GM18858 (cell line): ENCODE measurements around the gene CFAP92.

Experiments
- ATAC-seq: cut with Tn5 transposase; IDR thresholded peaks from one replicate; pipeline ENCODE4 v1.9.1; 2021; ENCODE audit not compliant: unreplicated experiment

Gene CFAP92

GRCh38 chr3:128992926-128993460 is 883 bp downstream of the CFAP92 start:
- no peak for ATAC-seq

- ATAC-seq: no peak
These were observed 2.5 kb downstream of the CFAP92 start for GRCh38 chr3:128991355-128991895.

- no peak for ATAC-seq
These were observed 5.6 kb downstream of the CFAP92 start for GRCh38 chr3:128988286-128988685.

- no peak for ATAC-seq
These were observed 6.4 kb downstream of the CFAP92 start for GRCh38 chr3:128987302-128988100.

GRCh38 chr3:128984596-128984995 is 9.3 kb downstream of the CFAP92 start:
- ATAC-seq: no peak

GRCh38 chr3:128983293-128984069 is 10.4 kb downstream of the CFAP92 start:
- no peak for ATAC-seq

GRCh38 chr3:128975276-128975675 is 18.6 kb downstream of the CFAP92 start:
- no peak for ATAC-seq

- ATAC-seq: no peak
These were observed 19.8 kb downstream of the CFAP92 start for GRCh38 chr3:128973988-128974564.

GRCh38 chr3:128971421-128972100 is 22.3 kb downstream of the CFAP92 start:
- ATAC-seq: no peak

- ATAC-seq: no peak
These were observed 23.2 kb downstream of the CFAP92 start for GRCh38 chr3:128970740-128971047.

- ATAC-seq: no peak
These were observed 23.7 kb downstream of the CFAP92 start for GRCh38 chr3:128969993-128970739.

GRCh38 chr3:128967748-128968355 is 26.0 kb downstream of the CFAP92 start:
- ATAC-seq: no peak

- no peak for ATAC-seq
These were observed 28.1 kb downstream of the CFAP92 start for GRCh38 chr3:128965818-128966217.

- no peak for ATAC-seq
These were observed 28.6 kb downstream of the CFAP92 start for GRCh38 chr3:128965280-128965679.

GRCh38 chr3:128956440-128956839 is 37.4 kb downstream of the CFAP92 start:
- no peak for ATAC-seq

- ATAC-seq: no peak
These were observed 43.5 kb downstream of the CFAP92 start for GRCh38 chr3:128950223-128950938.

- no peak for ATAC-seq
These were observed 44.7 kb downstream of the CFAP92 start for GRCh38 chr3:128949158-128949557.

GRCh38 chr3:128946411-128946810 is 47.5 kb downstream of the CFAP92 start:
- ATAC-seq: no peak

GRCh38 chr3:128945878-128946175 is 48.0 kb downstream of the CFAP92 start:
- no peak for ATAC-seq
